ENCODE data around the gene SPATA9.

The SPATA9 gene

GRCh38 chr5:95627971-95628810 is 54.6 kb downstream of the SPATA9 start:
- no peak overlapping the region for H3K4me3 ChIP-seq (ENCODE audit: low read depth, low read length)
- DNase-seq (ENCODE audit: low read depth): no peak

- H3K4me3 ChIP-seq (ENCODE audit: low read depth, low read length): no peak overlapping the region
- no peak for DNase-seq (ENCODE audit: low read depth)
Measured at GRCh38 chr5:95626701-95627100, 56.1 kb downstream of the SPATA9 start.

- DNase-seq (ENCODE audit: low read depth): no peak
- no peak overlapping the region for H3K4me3 ChIP-seq (ENCODE audit: low read depth, low read length)
Measured at GRCh38 chr5:95624368-95624767, 58.4 kb downstream of the SPATA9 start.

- no peak for DNase-seq (ENCODE audit: low read depth)
- H3K4me3 ChIP-seq (ENCODE audit: low read depth, low read length): no peak overlapping the region
Measured at GRCh38 chr5:95623706-95624105, 59.1 kb downstream of the SPATA9 start.

GRCh38 chr5:95621839-95622629 is 60.8 kb downstream of the SPATA9 start:
- no peak for DNase-seq (ENCODE audit: low read depth)
- H3K4me3 ChIP-seq (ENCODE audit: low read depth, low read length): no peak overlapping the region

- no peak for DNase-seq (ENCODE audit: low read depth)
- H3K4me3 ChIP-seq (ENCODE audit: low read depth, low read length): peak overlapping the region; percentile 52
Measured at GRCh38 chr5:95620870-95621838, 61.6 kb downstream of the SPATA9 start.

- DNase-seq (ENCODE audit: low read depth): no peak
Measured at GRCh38 chr5:95620030-95620869, 62.5 kb downstream of the SPATA9 start, which contains the start of gene GPR150. GPR150 (plus strand) TSS chr5:95620087; CDS start chr5:95620276, 189 bp downstream.

GRCh38 chr5:95619514-95620029 is 63.2 kb downstream of the SPATA9 start:
- DNase-seq (ENCODE audit: low read depth): no peak
- peak overlapping the region; percentile 52 for H3K4me3 ChIP-seq (ENCODE audit: low read depth, low read length)

More at GRCh38 chr5:95620030-95620869, 62.5 kb downstream of the SPATA9 start, which contains the start of gene GPR150:
- H3K4me3 ChIP-seq (ENCODE audit: low read depth, low read length): peak within 1 kb of the TSS; percentile 52

- H3K4me3 ChIP-seq (ENCODE audit: low read depth, low read length): no peak overlapping the region
- DNase-seq (ENCODE audit: low read depth): no peak
Measured at GRCh38 chr5:95619096-95619495, 63.7 kb downstream of the SPATA9 start.

GRCh38 chr5:95617057-95617456 is 65.7 kb downstream of the SPATA9 start:
- H3K4me3 ChIP-seq (ENCODE audit: low read depth, low read length): no peak overlapping the region
- no peak for DNase-seq (ENCODE audit: low read depth)

GRCh38 chr5:95615164-95615467 is 67.7 kb downstream of the SPATA9 start:
- DNase-seq (ENCODE audit: low read depth): no peak
- no peak overlapping the region for H3K4me3 ChIP-seq (ENCODE audit: low read depth, low read length)

- no peak overlapping the region for H3K4me3 ChIP-seq (ENCODE audit: low read depth, low read length)
- DNase-seq (ENCODE audit: low read depth): no peak
Measured at GRCh38 chr5:95613514-95613913, 69.3 kb downstream of the SPATA9 start.

GRCh38 chr5:95611396-95611795 is 71.4 kb downstream of the SPATA9 start:
- DNase-seq (ENCODE audit: low read depth): no peak
- no peak overlapping the region for H3K4me3 ChIP-seq (ENCODE audit: low read depth, low read length)

GRCh38 chr5:95610546-95610945 is 72.2 kb downstream of the SPATA9 start:
- no peak overlapping the region for H3K4me3 ChIP-seq (ENCODE audit: low read depth, low read length)
- no peak for DNase-seq (ENCODE audit: low read depth)

GRCh38 chr5:95609711-95610110 is 73.1 kb downstream of the SPATA9 start:
- DNase-seq (ENCODE audit: low read depth): no peak
- no peak overlapping the region for H3K4me3 ChIP-seq (ENCODE audit: low read depth, low read length)

All from skeletal muscle cell (primary cell).